H9 (cell line): ENCODE measurements around the gene NADSYN1. TPM values are rescaled to one million over a fixed set of nuclear protein-coding genes. Genes with fewer than 3 reads are reported as not detected.

Source experiments
- DNase-seq: peaks from one replicate; pipeline ENCODE4 v3.0.0-alpha.2; 2017
- H2AFZ ChIP-seq: one replicate; pipeline ENCODE4 v1.6.1; 2013; ENCODE audit warnings: mild to moderate bottlenecking, low read length, control low read depth, moderate library complexity
- H2AK5ac ChIP-seq: 2 replicates; pipeline ENCODE4 v1.6.1; 2013; ENCODE audit warnings: low read length, control low read depth, mixed read lengths; ENCODE audit not compliant: insufficient read length
- H2BK120ac ChIP-seq: one replicate; pipeline ENCODE4 v1.6.1; 2013; ENCODE audit warnings: low read depth, mild to moderate bottlenecking, low read length, control low read depth, inconsistent platforms; ENCODE audit not compliant: poor library complexity, severe bottlenecking
- H2BK12ac ChIP-seq: 2 replicates; pipeline ENCODE4 v1.6.1; 2013; ENCODE audit warnings: low read length, control low read depth, mixed read lengths, low read depth; ENCODE audit not compliant: insufficient read length
- H2BK15ac ChIP-seq: 2 replicates; pipeline ENCODE4 v1.6.1; 2013; ENCODE audit warnings: low read depth, low read length, control low read depth
- H2BK20ac ChIP-seq: one replicate; pipeline ENCODE4 v1.6.1; 2013; ENCODE audit warnings: low read depth, mild to moderate bottlenecking, low read length, control low read depth, inconsistent platforms; ENCODE audit not compliant: poor library complexity, severe bottlenecking
- H2BK5ac ChIP-seq: 2 replicates; pipeline ENCODE4 v1.6.1; 2013; ENCODE audit warnings: low read length, control low read depth, mixed read lengths; ENCODE audit not compliant: insufficient read length
- H3K14ac ChIP-seq: 2 replicates; pipeline ENCODE4 v1.6.1; 2013; ENCODE audit warnings: low read length, control low read depth; ENCODE audit not compliant: insufficient read depth
- H3K18ac ChIP-seq: 2 replicates; pipeline ENCODE4 v1.6.1; 2013; ENCODE audit warnings: low read depth, mild to moderate bottlenecking, mixed read lengths, low read length, control low read depth; ENCODE audit not compliant: insufficient read length
- H3K23ac ChIP-seq: 2 replicates; pipeline ENCODE4 v1.6.1; 2013; ENCODE audit warnings: low read length, control low read depth, mixed read lengths, low read depth; ENCODE audit not compliant: insufficient read length
- H3K23me2 ChIP-seq: 2 replicates; pipeline ENCODE4 v1.6.1; 2013; ENCODE audit warnings: low read depth, mild to moderate bottlenecking, mixed read lengths, low read length, control low read depth; ENCODE audit not compliant: insufficient read length, poor library complexity, severe bottlenecking
- H3K27ac ChIP-seq: 2 replicates; pipeline ENCODE4 v1.5.1; 2013; ENCODE audit warnings: low read length, control low read depth, mixed read lengths, low read depth; ENCODE audit not compliant: insufficient read length
- H3K27me3 ChIP-seq: 2 replicates; pipeline ENCODE4 v1.6.1; 2013; ENCODE audit warnings: low read length, control low read depth, inconsistent platforms; ENCODE audit not compliant: insufficient read depth
- H3K4ac ChIP-seq: 2 replicates; pipeline ENCODE4 v1.6.1; 2013; ENCODE audit warnings: low read depth, mild to moderate bottlenecking, control low read depth, inconsistent platforms, low read length, moderate library complexity
- H3K4me1 ChIP-seq: 2 replicates; pipeline ENCODE4 v1.6.1; 2013; ENCODE audit warnings: low read length, control low read depth, inconsistent platforms; ENCODE audit not compliant: insufficient read depth
- H3K4me2 ChIP-seq: 2 replicates; pipeline ENCODE4 v1.6.1; 2013; ENCODE audit warnings: low read length, control low read depth, mixed read lengths; ENCODE audit not compliant: insufficient read length, insufficient read depth
- H3K56ac ChIP-seq: 2 replicates; pipeline ENCODE4 v1.6.1; 2013; ENCODE audit warnings: low read depth, mild to moderate bottlenecking, mixed read lengths, low read length, control low read depth; ENCODE audit not compliant: insufficient read length
- H3K79me1 ChIP-seq: 2 replicates; pipeline ENCODE4 v1.6.1; 2013; ENCODE audit warnings: low read depth, mild to moderate bottlenecking, moderate library complexity, low read length, control low read depth, inconsistent platforms; ENCODE audit not compliant: insufficient read depth, poor library complexity, severe bottlenecking
- H3K79me2 ChIP-seq: 2 replicates; pipeline ENCODE4 v1.6.1; 2013; ENCODE audit warnings: low read length, control low read depth, inconsistent platforms; ENCODE audit not compliant: insufficient read depth
- H3K9ac ChIP-seq: 2 replicates; pipeline ENCODE4 v1.6.1; 2013; ENCODE audit warnings: low read length, control low read depth, mixed read lengths; ENCODE audit not compliant: insufficient read length; ENCODE audit errors: extremely low read depth
- H3K9me3 ChIP-seq: one replicate; pipeline ENCODE4 v1.6.1; 2013; ENCODE audit warnings: low read depth, low read length, inconsistent platforms; ENCODE audit not compliant: control insufficient read depth
- H3T11ph ChIP-seq: one replicate; pipeline ENCODE4 v1.6.1; 2013; ENCODE audit warnings: mild to moderate bottlenecking, low read length, control low read depth, inconsistent platforms
- H4K20me1 ChIP-seq: one replicate; pipeline ENCODE4 v1.6.1; 2013; ENCODE audit not compliant: control insufficient read depth, insufficient read length, insufficient read depth
- H4K5ac ChIP-seq: 2 replicates; pipeline ENCODE4 v1.6.1; 2013; ENCODE audit warnings: low read depth, mild to moderate bottlenecking, mixed read lengths, low read length, control low read depth; ENCODE audit not compliant: insufficient read length
- H4K8ac ChIP-seq: replicated peaks from 2 replicates; pipeline ENCODE4 v1.6.1; 2013; ENCODE audit warnings: low read length, control low read depth, mixed read lengths, low read depth; ENCODE audit not compliant: insufficient read length
- H4K91ac ChIP-seq: 2 replicates; pipeline ENCODE4 v1.6.1; 2013; ENCODE audit warnings: low read depth, mild to moderate bottlenecking, moderate library complexity, mixed read lengths, low read length, control low read depth; ENCODE audit not compliant: insufficient read length
- H3K27ac Mint-ChIP-seq, 3 experiments: 2 replicates in 2 of 3; 3 replicates in 1 of 3; pipeline ENCODE4 v1.8.0; 2020 to 2021; ENCODE audit warnings: mixed read lengths in 3 of 3, mild to moderate bottlenecking in 1 of 3, moderate library complexity in 1 of 3
- H3K27me3 Mint-ChIP-seq: 2 replicates; pipeline ENCODE4 v1.8.0; 2021; ENCODE audit warnings: low read depth, mild to moderate bottlenecking, moderate library complexity, mixed read lengths
- H3K36me3 Mint-ChIP-seq, 3 experiments: 2 replicates in 2 of 3; 3 replicates in 1 of 3; pipeline ENCODE4 v1.8.0; 2020 to 2021; ENCODE audit warnings: low read depth in 3 of 3, mixed read lengths in 3 of 3; ENCODE audit not compliant: insufficient read depth in 1 of 3
- H3K4me1 Mint-ChIP-seq, 2 experiments: 2 replicates each; pipeline ENCODE4 v1.8.0; 2020; ENCODE audit warnings: mixed read lengths in 2 of 2
- H3K4me3 Mint-ChIP-seq, 2 experiments: 2 replicates in 1 of 2; 3 replicates in 1 of 2; pipeline ENCODE4 v1.8.0; 2020 to 2021; ENCODE audit warnings: mild to moderate bottlenecking in 2 of 2, mixed read lengths in 2 of 2, moderate library complexity in 1 of 2
- H3K9me3 Mint-ChIP-seq, 2 experiments: 2 replicates in 1 of 2; 3 replicates in 1 of 2; pipeline ENCODE4 v1.8.0; 2020; ENCODE audit warnings: mild to moderate bottlenecking in 2 of 2, mixed read lengths in 2 of 2, moderate library complexity in 1 of 2
- CTCF ChIP-seq: fragments of 200-600 bp; sonication (generic); conservative IDR thresholded peaks from 3 replicates; pipeline ENCODE4 v1.8.0; 2021; ENCODE audit warnings: antibody characterized with exemption, mild to moderate bottlenecking
- WGBS: extraction: QIAGEN DNeasy Blood & Tissue Kit; methylation state at CpG from one replicate; pipeline ENCODE4 v1.1.7; 2013; ENCODE audit warnings: missing lambda C conversion rate, low lambda C conversion rate, mixed read lengths; ENCODE audit not compliant: insufficient read length; ENCODE audit errors: extremely low coverage; 5-methylcytosine and 5-hydroxymethylcytosine counted together
- total RNA-seq: library from RNA; stranded (reverse); gene quantifications from 2 replicates; pipeline ENCODE4 v1.2.1, GENCODE V29; 2021

The NADSYN1 gene
- total RNA-seq, 1 experiment from 2014 or later = 44.2 TPM

GRCh38 chr11:71410363-71410966 is 42.5 kb upstream of the NADSYN1 start:
- Histone ChIP-seq H4K5ac (no peak overlapping the region), H3K27ac (no peak overlapping the region), H2BK20ac (no peak overlapping the region), H3K4me1 (no peaks in the 10 kb centered on the region), H3K79me2 (no peaks in the 10 kb centered on the region), H3K56ac (no peak overlapping the region), H3K23ac (no peak overlapping the region), H2BK5ac (no peak overlapping the region), H4K91ac (no peak overlapping the region), H3K18ac (no peak overlapping the region), H4K20me1 (no peaks in the 10 kb centered on the region), H2BK15ac (no peak overlapping the region), H3K14ac (no peak overlapping the region), H2AK5ac (no peak overlapping the region), H2AFZ (no peak overlapping the region), H4K8ac (no peak overlapping the region), H2BK12ac (no peak overlapping the region), H3K23me2 (no peaks in the 10 kb centered on the region), H3T11ph (no peak overlapping the region), H2BK120ac (no peak overlapping the region), H3K9ac (no peak overlapping the region), H3K9me3 (no peaks in the 10 kb centered on the region), H3K27me3 (peaks cover 2% of the 10 kb centered on the region; the same call in 1 of the 2 replicates), H3K79me1 (no peaks in the 10 kb centered on the region), H3K4ac (no peak overlapping the region), H3K4me2 (no peak overlapping the region)
- Mint-ChIP-seq H3K27me3 (peaks cover 12% of the 10 kb centered on the region), H3K4me3 (no peak overlapping the region), H3K9me3 (peaks cover 0 to 2% of the 10 kb centered on the region in 2 experiments; a peak in 2 of 5 replicates), H3K4me1 (no peaks in the 10 kb centered on the region), H3K36me3 (no peaks in the 10 kb centered on the region), H3K27ac (no peak overlapping the region)
- WGBS = no CpG with 5 or more reads among the region's 7 CpGs
- no peak for TF ChIP-seq CTCF
- no peak for DNase-seq
